ENCODE measurements around the gene RNU11.
"Not testable (repeated sequence)": the region's sequence is repeated elsewhere in the genome, so short reads cannot be mapped to it uniquely, and the experiment has no call there.

The RNU11 gene

DNA sequence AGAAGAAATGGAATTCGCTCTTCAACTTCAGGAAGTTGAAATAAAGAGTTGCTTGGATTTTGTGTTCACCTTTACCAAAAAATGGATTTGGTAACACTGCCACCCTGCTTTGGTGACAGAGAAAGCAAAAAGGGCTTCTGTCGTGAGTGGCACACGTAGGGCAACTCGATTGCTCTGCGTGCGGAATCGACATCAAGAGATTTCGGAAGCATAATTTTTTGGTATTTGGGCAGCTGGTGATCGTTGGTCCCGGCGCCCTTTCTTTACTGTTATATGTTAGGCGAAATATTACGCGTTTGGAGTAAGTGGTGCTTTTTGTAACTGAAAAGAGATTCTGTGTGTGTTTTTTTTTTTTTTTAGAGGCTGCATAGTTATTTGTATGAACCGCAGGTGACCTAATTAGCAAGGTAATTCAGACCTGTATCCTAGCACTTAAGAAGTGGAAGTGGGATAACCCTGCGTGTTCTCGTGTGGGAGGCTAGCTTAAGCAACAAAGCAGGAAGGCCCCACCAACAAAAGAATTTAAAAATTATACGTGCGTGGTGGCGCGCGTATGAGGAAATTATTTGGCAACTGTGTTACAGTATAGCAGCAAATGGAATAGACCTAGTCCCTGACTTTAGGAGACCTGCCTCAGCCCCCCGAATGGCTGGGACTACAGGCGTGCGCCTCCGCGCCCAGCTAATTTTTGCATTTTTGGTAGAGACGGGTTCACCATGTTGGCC is at the start of gene RNU11:
RNU11 (plus strand) TSS at position 127 of the 725 bp plus-strand sequence.
- peak; percentile 97 for DNase-seq

DNA sequence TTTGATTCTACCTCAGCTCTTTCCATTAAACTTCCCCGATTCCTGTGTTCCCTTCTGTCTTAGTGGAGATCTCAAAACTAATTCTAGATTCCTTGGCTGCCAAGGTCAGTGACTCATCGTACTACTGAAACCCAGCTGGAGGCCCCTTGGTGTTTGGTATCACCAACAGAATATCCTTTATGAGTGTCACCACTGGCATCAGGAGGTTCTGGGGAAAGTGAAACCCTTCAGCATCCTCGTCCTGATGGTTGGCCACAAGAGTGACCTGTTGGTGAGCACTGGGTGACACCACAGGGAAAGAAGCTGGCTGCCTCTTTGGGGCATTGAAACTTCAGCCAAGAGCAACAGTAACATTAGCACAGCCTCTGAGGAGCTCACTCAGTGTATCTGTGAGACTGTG is 46.7 kb upstream of the RNU11 start:
- peak; percentile 84 for DNase-seq

DNA sequence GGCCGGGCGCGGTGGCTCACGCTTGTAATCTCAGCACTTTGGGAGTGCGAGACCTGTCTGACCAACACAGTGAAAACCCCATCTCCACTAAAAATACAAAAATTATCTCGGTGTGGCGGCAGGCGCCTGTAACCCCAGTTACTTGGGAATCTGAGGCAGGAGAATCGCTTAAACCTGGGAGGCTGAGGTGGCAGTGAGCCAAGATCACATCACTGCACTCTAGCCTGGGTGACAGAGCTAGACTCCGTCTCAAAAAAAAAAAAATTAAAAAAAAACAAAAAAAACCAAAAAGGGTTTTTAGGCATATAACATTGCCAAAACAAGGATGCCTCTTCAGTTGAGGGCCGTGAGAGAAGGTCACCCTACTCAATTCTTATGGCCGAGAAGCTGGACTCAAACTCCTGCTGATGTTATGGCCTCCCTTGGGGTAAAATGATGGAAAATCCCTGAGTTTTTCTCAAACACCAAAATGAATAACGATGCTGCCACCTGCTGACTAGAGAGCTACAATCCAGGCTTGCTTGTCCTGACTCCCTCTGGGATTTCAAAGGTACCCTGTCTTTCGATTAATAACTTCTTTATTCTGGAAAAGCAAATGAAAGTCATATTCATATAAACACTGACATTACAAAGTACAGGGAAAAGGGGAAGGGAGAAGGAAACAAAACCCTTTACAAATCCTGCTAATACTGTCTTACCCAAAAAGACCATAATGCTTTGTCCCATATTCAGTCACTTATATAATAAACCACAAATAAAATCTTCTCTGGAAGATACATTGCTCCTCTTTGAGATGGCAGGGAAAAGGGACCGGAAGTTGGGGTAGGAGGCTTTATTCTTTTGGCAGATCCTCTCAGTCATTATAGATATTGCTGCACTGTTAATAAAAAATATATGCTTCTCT is 45.6 kb upstream of the RNU11 start:
- DNase-seq, result peak; percentile 56

DNA sequence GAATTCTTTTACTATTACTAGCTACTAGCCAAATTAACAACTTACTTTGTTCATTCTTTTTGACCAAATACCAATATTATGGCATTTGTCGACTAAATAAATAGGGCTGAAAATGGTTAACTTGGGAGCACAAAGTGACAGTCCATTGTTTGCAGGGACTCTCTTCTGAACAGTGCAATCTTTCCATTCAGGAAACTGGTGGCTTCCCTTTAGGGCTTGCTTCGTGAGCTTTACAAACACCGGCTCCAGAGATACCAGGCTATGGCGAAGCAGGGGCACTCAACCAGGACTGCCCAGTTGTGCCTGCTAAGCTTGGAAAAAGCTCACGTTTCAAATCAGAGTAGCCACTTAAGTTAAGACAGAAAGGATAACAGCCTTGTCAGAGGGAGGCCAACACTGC is 44.0 kb upstream of the RNU11 start:
- DNase-seq, result no peak

DNA sequence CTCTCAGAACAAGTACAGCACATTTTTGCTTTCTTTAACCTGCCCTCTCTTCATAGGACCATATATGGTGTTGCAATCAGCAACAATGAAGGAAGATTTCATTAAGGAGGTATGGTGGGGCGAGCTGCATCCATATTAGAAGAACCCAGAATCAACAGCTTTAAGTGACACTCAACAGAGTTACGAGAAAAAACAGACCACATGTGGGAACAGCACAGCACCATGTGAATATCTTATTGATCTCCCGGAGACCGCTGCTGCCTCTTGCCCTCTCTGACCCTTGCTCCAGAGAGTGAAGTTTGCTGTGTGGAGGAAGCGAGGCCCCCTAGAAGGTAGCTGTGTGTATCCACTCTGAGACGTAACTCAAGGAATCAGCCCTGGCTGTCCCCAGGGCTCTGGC is 43.4 kb upstream of the RNU11 start:
- DNase-seq, result no peak

DNA sequence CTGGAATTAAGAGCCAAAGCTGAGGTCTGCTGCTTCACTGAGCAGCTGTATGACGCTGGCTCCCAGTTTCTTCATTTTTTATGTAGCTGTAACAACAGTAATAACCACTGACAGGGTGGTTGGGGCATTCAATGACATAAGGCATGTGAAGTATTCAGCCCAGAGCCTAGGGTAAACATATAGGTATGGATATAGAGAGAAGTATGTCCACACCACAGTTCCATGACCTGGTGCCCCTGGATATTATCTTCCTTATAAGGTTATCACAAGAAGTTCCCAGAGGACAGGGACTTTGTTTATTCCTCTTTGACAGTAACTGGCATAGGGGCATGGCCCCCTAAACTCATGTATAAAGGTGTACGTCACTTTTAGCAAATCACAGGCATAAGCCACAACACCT is 41.6 kb upstream of the RNU11 start:
- DNase-seq, result no peak

DNA sequence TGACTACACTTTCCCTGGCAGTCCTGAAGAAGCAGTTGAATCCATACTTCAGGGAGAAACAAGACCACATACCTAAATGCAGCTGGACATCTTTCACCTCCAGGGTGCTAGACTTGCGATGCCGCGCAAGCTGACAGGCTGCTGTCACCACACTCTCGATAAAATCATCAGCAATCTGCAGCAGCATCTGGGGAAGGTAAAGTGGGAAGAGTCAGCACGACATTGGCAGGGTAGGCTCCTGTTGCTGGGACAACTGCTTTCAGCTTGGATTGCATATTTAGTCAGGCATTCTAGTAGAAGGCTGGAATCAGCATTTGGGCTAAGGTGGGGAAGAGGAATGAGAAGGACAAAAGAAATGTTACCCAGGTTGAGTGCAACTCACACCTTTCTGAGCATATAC is 35.2 kb upstream of the RNU11 start:
- DNase-seq, result no peak

DNA sequence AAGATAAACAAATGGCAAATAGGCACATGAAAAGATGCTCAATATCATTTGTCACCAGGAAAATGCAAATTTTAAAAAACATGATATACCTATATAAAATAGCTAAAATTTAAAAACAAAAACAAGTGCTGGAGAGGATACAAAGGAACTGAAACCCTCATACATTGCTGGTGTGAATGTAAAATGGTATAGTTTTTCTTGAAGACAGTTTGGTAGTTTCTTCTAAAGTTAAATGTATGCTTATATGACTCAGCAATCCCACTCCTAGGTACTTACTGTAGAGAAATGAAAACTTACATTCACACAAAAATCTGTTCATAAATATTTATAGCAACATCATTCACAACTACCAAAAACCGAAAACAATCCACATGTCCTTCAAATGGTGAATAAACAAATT is 16.7 kb upstream of the RNU11 start:
- DNase-seq, result no peak

DNA sequence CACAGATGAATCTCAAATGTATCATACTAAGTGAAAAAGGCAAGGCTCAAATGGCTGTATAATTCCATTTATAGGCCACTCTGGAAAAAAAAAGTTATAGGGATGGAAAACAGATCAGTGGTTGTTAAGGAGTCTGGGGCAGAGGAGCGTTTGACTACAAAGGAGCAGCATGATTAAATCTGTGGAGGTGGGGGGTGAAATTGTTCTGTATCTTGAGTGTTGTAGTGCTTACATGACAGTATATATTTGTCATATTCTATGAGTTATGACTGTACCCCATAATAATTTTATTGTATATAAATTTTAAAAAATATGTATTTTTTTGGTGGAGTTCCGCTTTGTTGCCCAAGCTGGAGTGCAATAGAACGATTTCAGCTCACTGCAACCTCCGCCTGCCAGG is 15.8 kb upstream of the RNU11 start:
- no peak for DNase-seq

DNA sequence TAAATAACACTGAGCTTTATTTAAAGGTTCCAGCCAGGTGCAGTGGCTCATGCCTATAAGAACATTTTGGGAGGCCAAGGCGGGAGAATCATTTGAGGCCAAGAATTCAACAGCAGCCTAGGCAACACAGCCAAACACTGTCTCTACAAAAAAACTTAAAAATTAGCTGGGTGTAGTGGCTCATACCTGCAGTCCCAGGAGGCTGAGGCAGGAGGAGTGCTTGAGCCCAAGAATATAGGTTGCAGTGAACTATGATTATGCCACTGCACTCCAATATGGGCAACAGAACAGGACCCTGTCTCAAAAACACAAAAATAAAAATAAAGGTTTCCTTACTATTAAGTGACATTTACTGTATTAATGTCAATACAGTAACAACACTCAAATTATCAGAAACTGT is 7.6 kb upstream of the RNU11 start:
- DNase-seq, result peak; percentile 46

DNA sequence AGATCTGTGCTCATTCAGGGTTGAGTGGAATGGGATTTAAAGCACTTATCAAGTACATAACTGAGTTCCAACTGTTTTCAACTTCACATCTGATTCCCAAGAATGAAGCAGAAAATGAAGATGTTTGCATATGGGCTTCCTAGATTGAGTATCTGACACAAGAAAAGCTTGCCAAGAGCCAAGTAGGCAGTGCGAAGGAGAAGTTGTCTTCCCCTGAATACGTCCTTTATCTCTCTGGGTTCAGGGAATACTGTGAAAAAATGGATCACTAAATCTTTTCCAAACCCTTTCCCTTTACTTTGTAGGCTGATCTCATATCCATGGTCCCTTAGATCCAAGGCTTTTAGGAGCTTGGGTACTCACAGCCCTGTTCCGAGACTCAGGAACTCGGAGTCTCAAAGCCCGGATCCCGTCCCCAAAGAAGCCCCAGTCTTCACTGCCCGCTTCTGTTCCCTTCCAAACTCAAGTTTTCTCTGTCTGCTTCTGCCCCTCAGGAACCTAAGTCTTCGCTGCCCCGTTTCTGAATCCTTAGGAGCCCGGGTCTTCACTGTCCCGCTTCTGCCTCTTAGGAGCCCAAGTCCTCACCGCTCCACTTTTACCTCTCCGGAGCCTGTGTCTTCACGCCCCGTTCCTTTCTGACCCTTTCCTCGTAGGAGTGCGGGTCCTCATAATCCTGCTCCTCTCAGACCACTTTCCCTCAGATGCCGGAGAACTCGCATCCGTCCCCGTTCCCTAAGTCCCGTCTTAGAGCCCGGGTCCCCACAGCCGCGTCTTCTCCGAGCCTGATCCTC is 6.1 kb upstream of the RNU11 start:
- DNase-seq, result peak; percentile 46

DNA sequence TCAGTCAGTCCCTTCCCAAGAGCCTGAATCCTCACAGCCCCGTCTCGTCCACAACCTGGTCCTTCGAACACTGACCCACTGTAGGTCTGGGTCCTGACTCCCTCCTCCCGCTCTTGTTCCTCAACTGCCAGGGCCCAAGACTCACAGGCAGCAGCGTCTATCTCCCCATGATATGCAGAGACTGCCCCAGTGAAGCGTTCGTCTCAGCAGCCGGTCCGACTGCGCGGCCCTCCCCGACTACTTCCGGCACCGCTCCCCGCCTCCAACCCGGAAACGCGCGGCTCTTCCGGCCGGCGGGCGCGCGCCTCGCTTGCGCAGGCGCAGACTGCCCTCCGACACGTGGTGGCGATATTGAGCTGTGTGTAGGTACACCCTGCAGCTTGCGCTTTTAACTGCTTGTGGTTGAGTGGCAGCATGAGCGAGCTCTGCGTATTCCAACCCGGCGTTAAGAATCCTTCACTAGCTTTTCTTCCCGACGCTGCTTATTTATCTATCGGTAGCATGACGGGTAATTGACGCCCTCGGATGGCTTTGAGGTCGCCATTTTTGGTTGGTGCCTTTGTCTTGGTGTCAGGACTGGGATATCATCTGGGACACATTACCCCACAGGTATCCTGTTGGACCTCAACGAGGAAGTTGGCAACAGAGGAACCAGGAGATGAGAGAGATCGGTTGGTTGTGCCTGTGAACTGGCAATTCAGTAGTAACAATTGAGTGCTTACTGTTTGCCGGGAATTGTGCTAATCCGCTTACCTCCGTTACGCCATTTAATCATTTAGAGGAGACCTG is 5.4 kb upstream of the RNU11 start, which contains the start of gene TAF12:
TAF12 (minus strand) TSS at position 221 of the 789 bp plus-strand sequence. CDS start 20,986 bp downstream, outside the sequence.
- peak; percentile 99 for DNase-seq

DNA sequence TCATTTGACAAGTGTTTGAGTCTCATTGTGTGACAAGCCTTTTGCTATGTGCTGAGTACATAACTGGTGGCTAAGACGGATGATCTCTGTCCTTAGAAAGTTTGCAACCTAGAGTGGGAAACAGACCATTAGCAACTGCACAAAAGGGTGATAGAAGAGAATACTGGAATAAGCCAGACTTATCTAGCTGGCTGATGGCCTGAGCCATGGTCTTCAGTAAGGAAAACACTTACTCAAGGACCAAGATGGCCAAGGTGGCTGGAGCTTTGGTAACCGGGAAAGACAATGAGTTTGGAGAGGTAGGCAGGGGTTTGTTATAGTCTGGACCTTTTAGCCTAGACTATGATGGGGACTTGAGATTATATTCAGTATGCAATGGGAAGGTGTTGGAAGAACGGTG is 3.9 kb upstream of the RNU11 start:
- DNase-seq, result no peak

DNA sequence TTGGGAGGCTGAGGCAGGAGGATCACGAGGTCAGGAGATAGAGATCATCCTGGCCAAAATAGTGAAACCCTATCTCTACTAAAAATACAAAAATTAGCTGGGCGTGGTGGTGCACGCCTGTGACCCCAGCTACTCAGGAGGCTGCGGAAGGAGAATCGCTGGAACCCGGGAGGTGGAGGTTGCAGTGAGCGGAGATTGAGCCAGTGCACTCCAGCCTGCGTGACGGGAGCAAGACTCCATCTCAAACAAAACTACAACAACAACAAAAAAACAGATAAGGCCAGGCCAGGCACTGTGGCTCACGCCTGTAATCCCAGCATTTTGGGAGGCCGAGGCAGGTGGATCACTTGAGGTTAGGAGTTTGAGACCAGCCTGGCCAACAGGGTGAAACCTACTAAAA is 3.0 kb upstream of the RNU11 start:
- DNase-seq, result not testable (repeated sequence)

DNA sequence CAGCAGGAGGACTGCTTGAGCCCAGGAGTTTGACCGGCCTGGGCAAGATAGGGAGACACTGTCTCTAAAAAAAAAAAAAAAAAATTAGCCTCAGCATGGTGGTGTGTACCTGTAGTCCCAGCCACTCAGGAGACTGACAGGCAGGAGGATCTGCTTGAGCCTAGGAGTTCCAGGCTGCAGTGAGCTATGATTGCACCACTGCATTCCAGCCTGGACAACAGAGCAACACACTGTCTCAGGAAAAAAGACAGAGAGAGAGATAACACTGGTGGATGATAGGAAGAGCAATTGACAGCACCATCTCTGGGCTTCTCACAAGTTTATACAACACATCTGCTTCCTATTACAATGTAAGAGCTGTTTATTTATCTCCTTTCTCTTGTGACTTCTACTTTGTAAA is 2.4 kb upstream of the RNU11 start:
- no peak for DNase-seq

DNA sequence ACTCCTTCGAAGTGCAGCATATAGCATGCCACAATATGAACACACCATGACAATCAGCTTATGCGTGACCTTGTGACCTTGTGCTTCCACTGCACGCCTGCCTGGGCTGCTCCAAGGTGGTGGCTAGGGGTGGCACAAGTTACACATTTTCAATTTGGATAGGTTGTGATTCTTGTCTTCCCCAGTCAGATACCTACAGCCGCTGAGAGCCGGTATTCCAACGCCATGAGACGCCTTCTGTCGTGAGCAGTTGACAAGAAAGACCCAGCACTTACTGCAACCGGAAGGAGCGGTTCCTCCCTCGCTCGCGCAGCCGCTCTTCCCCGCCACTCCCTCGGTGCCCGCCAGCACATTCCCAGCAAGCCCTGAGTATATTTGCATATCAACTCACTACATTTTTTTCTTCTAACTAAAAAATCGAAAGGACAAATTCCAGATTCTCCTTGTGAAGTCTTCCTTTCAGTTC is 359 bp upstream of the RNU11 start:
- peak; percentile 95 for DNase-seq

DNA sequence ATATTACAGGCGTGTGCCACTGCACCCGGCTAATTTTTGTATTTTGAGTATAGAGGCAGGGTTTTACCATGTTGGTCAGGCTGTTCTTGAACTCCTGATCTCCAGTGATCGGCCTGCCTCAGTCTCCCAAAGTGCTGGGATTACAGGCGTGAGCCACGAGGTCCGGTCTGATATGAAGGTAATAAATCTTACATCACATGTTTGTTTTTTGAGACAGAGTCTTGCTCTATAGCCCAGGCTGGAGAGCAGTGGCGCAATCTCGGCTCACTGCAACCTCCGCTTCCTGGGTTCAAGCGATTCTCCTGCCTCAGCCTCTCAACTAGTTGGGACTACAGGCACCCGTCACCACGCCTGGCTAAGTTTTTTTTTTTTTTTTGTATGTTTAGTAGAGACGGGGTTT is 4.7 kb downstream of the RNU11 start:
- DNase-seq, result not testable (repeated sequence)

DNA sequence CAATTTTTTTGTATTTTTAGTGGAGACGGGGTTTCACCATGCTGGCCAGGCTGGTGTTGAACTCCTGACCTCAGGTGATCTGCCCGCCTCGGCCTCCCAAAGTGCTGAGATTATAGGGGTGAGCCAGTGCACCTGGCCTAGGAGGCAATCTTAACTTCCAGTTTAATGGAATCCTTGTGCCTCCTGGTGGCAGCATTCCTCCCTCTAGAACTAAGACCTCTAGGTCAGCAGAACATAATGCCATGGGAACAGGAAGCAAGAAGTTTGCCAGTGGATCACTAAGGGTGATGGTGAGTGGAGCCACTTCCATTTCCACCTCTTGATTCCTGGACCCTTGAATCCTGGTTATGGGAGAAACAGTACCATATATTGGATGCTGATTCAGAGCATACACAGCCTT is 5.5 kb downstream of the RNU11 start:
- peak; percentile 77 for DNase-seq

DNA sequence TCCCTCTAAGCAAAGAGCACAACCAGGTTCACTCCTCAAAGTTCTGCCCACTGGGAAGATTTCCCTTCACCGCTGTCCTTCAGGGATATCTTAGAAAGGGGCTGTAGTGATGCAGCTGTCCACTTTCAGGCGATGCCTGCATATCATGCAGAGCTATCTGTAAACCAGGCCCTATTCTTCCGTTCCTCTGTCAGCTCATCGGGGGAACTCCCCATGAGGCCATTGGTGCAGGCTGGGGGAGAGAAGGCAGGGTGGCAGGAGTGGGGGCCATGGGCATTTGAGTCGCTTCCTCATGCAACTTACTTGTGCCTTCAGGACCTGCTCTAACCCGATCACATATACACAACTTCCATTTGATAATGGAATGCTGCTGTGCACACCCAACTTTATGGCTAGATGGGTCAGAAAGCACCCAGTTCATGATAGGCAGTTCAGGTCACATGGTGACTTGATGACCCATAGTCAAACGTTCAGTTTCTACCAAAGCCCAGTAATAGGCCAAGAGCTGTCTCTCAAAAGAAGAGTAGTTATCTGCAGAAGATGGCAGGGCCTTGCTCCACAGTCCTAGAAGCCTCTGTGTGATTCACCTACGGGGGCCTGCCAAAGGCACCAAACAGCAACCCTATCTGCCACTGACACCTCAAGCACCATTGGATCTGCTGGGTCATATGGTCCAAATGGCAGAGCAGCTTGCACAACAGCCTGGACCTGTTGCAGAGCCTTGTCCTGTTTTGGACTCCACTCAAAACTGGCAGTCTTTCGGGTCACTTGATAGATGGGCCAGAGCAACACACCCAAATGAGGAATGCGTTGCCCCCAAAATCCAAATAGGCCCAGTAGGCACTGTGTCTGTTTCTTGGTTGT is 7.3 kb downstream of the RNU11 start:
- DNase-seq, result not testable (repeated sequence)

DNA sequence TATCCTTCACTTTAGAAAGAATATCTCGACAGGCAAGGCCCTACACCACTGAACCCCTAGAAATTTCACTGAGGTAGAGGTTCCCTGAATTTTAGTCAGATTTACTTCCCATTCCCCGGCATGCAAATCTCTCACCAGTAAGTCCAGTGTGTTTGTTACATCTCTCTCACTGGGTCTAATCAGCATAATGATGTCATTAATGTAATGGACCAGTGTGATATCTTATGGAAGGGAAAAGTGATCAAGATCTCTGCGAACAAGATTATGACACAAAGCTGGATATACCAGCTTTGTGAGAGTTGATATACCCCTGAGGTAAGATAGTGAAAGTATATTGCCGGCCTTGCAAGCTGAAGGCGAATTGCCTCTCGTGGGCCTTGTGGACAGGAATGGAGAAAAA is 7.9 kb downstream of the RNU11 start:
- no peak for DNase-seq

DNA sequence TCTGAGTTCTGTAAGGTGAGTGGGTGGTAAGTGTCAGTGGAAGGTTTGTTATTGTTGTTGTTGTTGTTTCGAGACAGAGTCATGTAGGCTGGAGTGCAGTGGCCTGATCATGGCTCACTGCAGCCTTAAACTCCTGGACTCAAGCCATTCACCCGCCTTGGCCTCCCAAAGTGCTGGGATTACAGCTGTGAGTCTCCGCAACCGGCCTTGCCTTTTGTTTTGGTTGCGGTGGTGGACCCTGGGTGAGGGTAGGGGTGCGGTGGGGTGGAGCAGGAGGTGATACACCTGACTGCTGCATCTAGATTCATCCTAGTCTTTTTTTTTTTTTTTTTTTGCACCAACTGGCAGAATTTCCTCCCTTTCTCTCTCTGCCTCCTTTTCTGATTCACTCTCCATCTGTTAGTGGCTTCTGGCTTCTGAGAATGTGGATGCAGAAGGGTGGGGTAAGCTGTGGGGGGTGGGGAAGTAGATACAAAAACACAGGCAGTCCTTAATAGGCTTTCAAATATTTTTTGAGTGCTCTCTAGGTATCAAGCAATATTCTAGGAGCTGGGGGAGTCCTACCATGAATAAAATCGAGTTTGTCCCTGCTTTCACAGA is 15.6 kb downstream of the RNU11 start:
- DNase-seq, result no peak

Data from RPMI8226 (cell line).